H9 (cell line): ENCODE measurements around the gene SLC12A1. TPM values are rescaled to one million over a fixed set of nuclear protein-coding genes. Genes with fewer than 3 reads are reported as not detected.

Experiments used
- DNase-seq: peaks from one replicate; pipeline ENCODE4 v3.0.0-alpha.2; 2017
- H2AFZ ChIP-seq: one replicate; pipeline ENCODE4 v1.6.1; 2013; ENCODE audit warnings: mild to moderate bottlenecking, low read length, control low read depth, moderate library complexity
- H2AK5ac ChIP-seq: 2 replicates; pipeline ENCODE4 v1.6.1; 2013; ENCODE audit warnings: low read length, control low read depth, mixed read lengths; ENCODE audit not compliant: insufficient read length
- H2BK120ac ChIP-seq: one replicate; pipeline ENCODE4 v1.6.1; 2013; ENCODE audit warnings: low read depth, mild to moderate bottlenecking, low read length, control low read depth, inconsistent platforms; ENCODE audit not compliant: poor library complexity, severe bottlenecking
- H2BK12ac ChIP-seq: 2 replicates; pipeline ENCODE4 v1.6.1; 2013; ENCODE audit warnings: low read length, control low read depth, mixed read lengths, low read depth; ENCODE audit not compliant: insufficient read length
- H2BK15ac ChIP-seq: 2 replicates; pipeline ENCODE4 v1.6.1; 2013; ENCODE audit warnings: low read depth, low read length, control low read depth
- H2BK20ac ChIP-seq: one replicate; pipeline ENCODE4 v1.6.1; 2013; ENCODE audit warnings: low read depth, mild to moderate bottlenecking, low read length, control low read depth, inconsistent platforms; ENCODE audit not compliant: poor library complexity, severe bottlenecking
- H2BK5ac ChIP-seq: 2 replicates; pipeline ENCODE4 v1.6.1; 2013; ENCODE audit warnings: low read length, control low read depth, mixed read lengths; ENCODE audit not compliant: insufficient read length
- H3K14ac ChIP-seq: 2 replicates; pipeline ENCODE4 v1.6.1; 2013; ENCODE audit warnings: low read length, control low read depth; ENCODE audit not compliant: insufficient read depth
- H3K18ac ChIP-seq: 2 replicates; pipeline ENCODE4 v1.6.1; 2013; ENCODE audit warnings: low read depth, mild to moderate bottlenecking, mixed read lengths, low read length, control low read depth; ENCODE audit not compliant: insufficient read length
- H3K23ac ChIP-seq: 2 replicates; pipeline ENCODE4 v1.6.1; 2013; ENCODE audit warnings: low read length, control low read depth, mixed read lengths, low read depth; ENCODE audit not compliant: insufficient read length
- H3K23me2 ChIP-seq: 2 replicates; pipeline ENCODE4 v1.6.1; 2013; ENCODE audit warnings: low read depth, mild to moderate bottlenecking, mixed read lengths, low read length, control low read depth; ENCODE audit not compliant: insufficient read length, poor library complexity, severe bottlenecking
- H3K27ac ChIP-seq: 2 replicates; pipeline ENCODE4 v1.5.1; 2013; ENCODE audit warnings: low read length, control low read depth, mixed read lengths, low read depth; ENCODE audit not compliant: insufficient read length
- H3K27me3 ChIP-seq: 2 replicates; pipeline ENCODE4 v1.6.1; 2013; ENCODE audit warnings: low read length, control low read depth, inconsistent platforms; ENCODE audit not compliant: insufficient read depth
- H3K4ac ChIP-seq: 2 replicates; pipeline ENCODE4 v1.6.1; 2013; ENCODE audit warnings: low read depth, mild to moderate bottlenecking, control low read depth, inconsistent platforms, low read length, moderate library complexity
- H3K4me1 ChIP-seq: 2 replicates; pipeline ENCODE4 v1.6.1; 2013; ENCODE audit warnings: low read length, control low read depth, inconsistent platforms; ENCODE audit not compliant: insufficient read depth
- H3K4me2 ChIP-seq: 2 replicates; pipeline ENCODE4 v1.6.1; 2013; ENCODE audit warnings: low read length, control low read depth, mixed read lengths; ENCODE audit not compliant: insufficient read length, insufficient read depth
- H3K56ac ChIP-seq: 2 replicates; pipeline ENCODE4 v1.6.1; 2013; ENCODE audit warnings: low read depth, mild to moderate bottlenecking, mixed read lengths, low read length, control low read depth; ENCODE audit not compliant: insufficient read length
- H3K79me1 ChIP-seq: 2 replicates; pipeline ENCODE4 v1.6.1; 2013; ENCODE audit warnings: low read depth, mild to moderate bottlenecking, moderate library complexity, low read length, control low read depth, inconsistent platforms; ENCODE audit not compliant: insufficient read depth, poor library complexity, severe bottlenecking
- H3K79me2 ChIP-seq: 2 replicates; pipeline ENCODE4 v1.6.1; 2013; ENCODE audit warnings: low read length, control low read depth, inconsistent platforms; ENCODE audit not compliant: insufficient read depth
- H3K9ac ChIP-seq: 2 replicates; pipeline ENCODE4 v1.6.1; 2013; ENCODE audit warnings: low read length, control low read depth, mixed read lengths; ENCODE audit not compliant: insufficient read length; ENCODE audit errors: extremely low read depth
- H3K9me3 ChIP-seq: one replicate; pipeline ENCODE4 v1.6.1; 2013; ENCODE audit warnings: low read depth, low read length, inconsistent platforms; ENCODE audit not compliant: control insufficient read depth
- H3T11ph ChIP-seq: one replicate; pipeline ENCODE4 v1.6.1; 2013; ENCODE audit warnings: mild to moderate bottlenecking, low read length, control low read depth, inconsistent platforms
- H4K20me1 ChIP-seq: one replicate; pipeline ENCODE4 v1.6.1; 2013; ENCODE audit not compliant: control insufficient read depth, insufficient read length, insufficient read depth
- H4K5ac ChIP-seq: 2 replicates; pipeline ENCODE4 v1.6.1; 2013; ENCODE audit warnings: low read depth, mild to moderate bottlenecking, mixed read lengths, low read length, control low read depth; ENCODE audit not compliant: insufficient read length
- H4K8ac ChIP-seq: replicated peaks from 2 replicates; pipeline ENCODE4 v1.6.1; 2013; ENCODE audit warnings: low read length, control low read depth, mixed read lengths, low read depth; ENCODE audit not compliant: insufficient read length
- H4K91ac ChIP-seq: 2 replicates; pipeline ENCODE4 v1.6.1; 2013; ENCODE audit warnings: low read depth, mild to moderate bottlenecking, moderate library complexity, mixed read lengths, low read length, control low read depth; ENCODE audit not compliant: insufficient read length
- H3K27ac Mint-ChIP-seq, 3 experiments: 2 replicates in 2 of 3; 3 replicates in 1 of 3; pipeline ENCODE4 v1.8.0; 2020 to 2021; ENCODE audit warnings: mixed read lengths in 3 of 3, mild to moderate bottlenecking in 1 of 3, moderate library complexity in 1 of 3
- H3K27me3 Mint-ChIP-seq: 2 replicates; pipeline ENCODE4 v1.8.0; 2021; ENCODE audit warnings: low read depth, mild to moderate bottlenecking, moderate library complexity, mixed read lengths
- H3K36me3 Mint-ChIP-seq, 3 experiments: 2 replicates in 2 of 3; 3 replicates in 1 of 3; pipeline ENCODE4 v1.8.0; 2020 to 2021; ENCODE audit warnings: low read depth in 3 of 3, mixed read lengths in 3 of 3; ENCODE audit not compliant: insufficient read depth in 1 of 3
- H3K4me1 Mint-ChIP-seq, 2 experiments: 2 replicates each; pipeline ENCODE4 v1.8.0; 2020; ENCODE audit warnings: mixed read lengths in 2 of 2
- H3K4me3 Mint-ChIP-seq, 2 experiments: 2 replicates in 1 of 2; 3 replicates in 1 of 2; pipeline ENCODE4 v1.8.0; 2020 to 2021; ENCODE audit warnings: mild to moderate bottlenecking in 2 of 2, mixed read lengths in 2 of 2, moderate library complexity in 1 of 2
- H3K9me3 Mint-ChIP-seq, 2 experiments: 2 replicates in 1 of 2; 3 replicates in 1 of 2; pipeline ENCODE4 v1.8.0; 2020; ENCODE audit warnings: mild to moderate bottlenecking in 2 of 2, mixed read lengths in 2 of 2, moderate library complexity in 1 of 2
- WGBS: extraction: QIAGEN DNeasy Blood & Tissue Kit; methylation state at CpG from one replicate; pipeline ENCODE4 v1.1.7; 2013; ENCODE audit warnings: missing lambda C conversion rate, low lambda C conversion rate, mixed read lengths; ENCODE audit not compliant: insufficient read length; ENCODE audit errors: extremely low coverage; 5-methylcytosine and 5-hydroxymethylcytosine counted together
- total RNA-seq: library from RNA; stranded (reverse); gene quantifications from 2 replicates; pipeline ENCODE4 v1.2.1, GENCODE V29; 2021
- TF ChIP-seq, protein P1 (sequence below): fragments of 200-600 bp; sonication (generic); conservative IDR thresholded peaks from 3 replicates; pipeline ENCODE4 v1.8.0; 2021; ENCODE audit warnings: antibody characterized with exemption, mild to moderate bottlenecking

The SLC12A1 gene
- total RNA-seq, 1 experiment from 2014 or later = 0.07 TPM

DNA sequence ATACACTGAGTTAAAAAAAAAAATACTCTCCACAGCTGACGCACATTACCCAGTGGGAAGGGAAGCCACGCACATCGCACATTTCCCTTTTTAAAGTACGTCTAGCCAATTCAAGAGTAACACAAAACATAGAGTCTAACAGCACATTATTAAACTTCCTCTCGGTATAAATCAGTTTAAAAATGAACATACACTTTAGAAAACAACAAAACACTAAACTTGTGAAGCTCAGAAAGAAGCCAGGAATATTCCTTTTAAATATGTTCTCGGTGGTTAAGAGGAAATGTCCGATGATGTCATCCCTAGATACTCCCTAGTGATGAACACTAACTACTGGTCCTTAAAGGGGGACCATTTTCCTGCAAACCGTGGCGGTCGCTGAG is 28.7 kb upstream of the SLC12A1 start:
- no peak for DNase-seq

More for the DNA sequence above, 28.7 kb upstream of the SLC12A1 start:
- Histone ChIP-seq H3K23ac (no peak overlapping the region), H3K18ac (no peak overlapping the region), H4K91ac (no peak overlapping the region), H3K9ac (peak overlapping the region; percentile 85), H3K79me1 (no peaks in the 10 kb centered on the region), H3K27ac (no peak overlapping the region), H3K56ac (no peak overlapping the region), H4K20me1 (no peaks in the 10 kb centered on the region), H3K4me2 (peak overlapping the region; percentile 85), H3K4ac (no peak overlapping the region), H2BK120ac (no peak overlapping the region), H3K27me3 (no peaks in the 10 kb centered on the region), H3K14ac (peak overlapping the region; percentile 94; the same call in 1 of the 2 replicates), H2BK20ac (no peak overlapping the region), H3K23me2 (no peaks in the 10 kb centered on the region), H3K4me1 (peaks cover 2% of the 10 kb centered on the region; the same call in 1 of the 2 replicates), H2AK5ac (no peak overlapping the region), H4K5ac (no peak overlapping the region), H2AFZ (no peak overlapping the region), H3K79me2 (peaks cover 26% of the 10 kb centered on the region; the same call in 1 of the 2 replicates), H2BK15ac (no peak overlapping the region), H2BK5ac (no peak overlapping the region), H4K8ac (no peak overlapping the region), H3T11ph (no peak overlapping the region), H3K9me3 (no peaks in the 10 kb centered on the region), H2BK12ac (no peak overlapping the region)
- H3K9me3 Mint-ChIP-seq = no peaks in the 10 kb centered on the region
- TF ChIP-seq, protein P1, sequence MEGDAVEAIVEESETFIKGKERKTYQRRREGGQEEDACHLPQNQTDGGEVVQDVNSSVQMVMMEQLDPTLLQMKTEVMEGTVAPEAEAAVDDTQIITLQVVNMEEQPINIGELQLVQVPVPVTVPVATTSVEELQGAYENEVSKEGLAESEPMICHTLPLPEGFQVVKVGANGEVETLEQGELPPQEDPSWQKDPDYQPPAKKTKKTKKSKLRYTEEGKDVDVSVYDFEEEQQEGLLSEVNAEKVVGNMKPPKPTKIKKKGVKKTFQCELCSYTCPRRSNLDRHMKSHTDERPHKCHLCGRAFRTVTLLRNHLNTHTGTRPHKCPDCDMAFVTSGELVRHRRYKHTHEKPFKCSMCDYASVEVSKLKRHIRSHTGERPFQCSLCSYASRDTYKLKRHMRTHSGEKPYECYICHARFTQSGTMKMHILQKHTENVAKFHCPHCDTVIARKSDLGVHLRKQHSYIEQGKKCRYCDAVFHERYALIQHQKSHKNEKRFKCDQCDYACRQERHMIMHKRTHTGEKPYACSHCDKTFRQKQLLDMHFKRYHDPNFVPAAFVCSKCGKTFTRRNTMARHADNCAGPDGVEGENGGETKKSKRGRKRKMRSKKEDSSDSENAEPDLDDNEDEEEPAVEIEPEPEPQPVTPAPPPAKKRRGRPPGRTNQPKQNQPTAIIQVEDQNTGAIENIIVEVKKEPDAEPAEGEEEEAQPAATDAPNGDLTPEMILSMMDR = no peak
- peaks cover 0 to 5% (median 0%) of the 10 kb centered on the region in 3 experiments; a peak in 4 of 7 replicates for H3K36me3 Mint-ChIP-seq
- WGBS = no CpG with 5 or more reads among the region's 10 CpGs
- peak overlapping the region; percentile 96 to 97 (median 97) for H3K27ac Mint-ChIP-seq
- H3K4me1 Mint-ChIP-seq = peaks cover 58 to 62% of the 10 kb centered on the region in 2 experiments
- H3K4me3 Mint-ChIP-seq = peak overlapping the region; percentile 90 to 95
- H3K27me3 Mint-ChIP-seq = no peaks in the 10 kb centered on the region
